CD4-positive, alpha-beta T cell treated with Interleukin-12 subunit alpha and Interleukin-12 subunit beta, for 1 hour (primary cell): Measurements from ENCODE around the gene KRTAP24-1.

Experiments
- DNase-seq: peaks from one replicate; pipeline ENCODE4 v3.0.0-alpha.2; 2020

Gene KRTAP24-1

GRCh38 chr21:30233228-30234020 lies 49.3 kb downstream of the KRTAP24-1 start:
- DNase-seq, result no peak

GRCh38 chr21:30232011-30232410 lies 50.7 kb downstream of the KRTAP24-1 start:
- DNase-seq, result no peak
